HTERT RPE-1 (cell line): ENCODE data around the gene KRT32.

ENCODE experiments used
- in situ Hi-C: fragments of 300-500 bp; cut with MboI; formaldehyde crosslinking; loops from 4 replicates; pipeline ENCODE4 v1.14.3; 2020; ENCODE audit warnings: low sequenced_read_pairs

Gene KRT32

DNA sequence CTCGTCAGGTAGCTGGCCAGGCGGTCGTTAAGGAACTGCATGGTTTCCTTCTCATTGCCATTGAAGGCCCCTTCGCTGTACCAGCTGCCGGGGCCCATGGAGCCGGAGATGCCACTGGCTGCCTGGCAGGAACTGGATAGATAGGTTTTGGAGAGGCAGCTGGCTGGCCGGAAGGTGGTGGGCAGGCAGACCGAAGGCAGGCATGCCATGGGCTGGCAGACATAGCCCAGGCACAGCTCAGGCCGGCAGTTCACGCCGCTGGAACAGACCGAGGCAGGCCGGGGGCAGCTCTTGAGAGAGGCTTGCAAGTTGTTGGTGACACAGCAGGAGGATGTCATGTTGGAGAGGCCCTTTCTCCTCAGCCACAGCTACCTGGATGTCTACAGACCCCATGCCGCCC is at the start of gene KRT32:
Gene KRT32 (minus strand): TSS at position 399 of the 400 bp plus-strand sequence. CDS start 61 bp downstream, at position 338.
- in situ Hi-C loops = no loop called here

DNA sequence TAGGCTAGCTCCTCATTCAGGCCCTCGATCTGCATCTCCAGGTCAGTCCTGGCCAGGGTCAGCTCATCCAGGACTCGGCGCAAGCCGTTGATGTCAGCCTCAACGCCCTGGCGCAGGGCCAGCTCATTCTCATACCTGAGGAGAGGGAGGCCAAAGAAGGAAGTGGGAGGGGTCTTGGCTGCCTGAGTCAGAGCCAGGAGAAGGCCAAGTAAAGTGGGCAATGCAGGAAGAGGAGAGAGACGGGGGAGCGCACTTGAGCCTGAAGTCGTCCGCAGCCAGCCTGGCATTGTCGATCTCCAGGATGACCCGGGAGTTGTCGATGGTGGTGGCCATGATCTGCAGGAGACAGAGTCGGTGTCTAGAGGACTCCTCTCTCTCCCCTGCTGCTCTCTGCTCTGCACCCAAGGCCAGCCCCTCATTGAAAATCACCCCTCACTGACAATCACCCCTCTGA is 49.7 kb upstream of the KRT32 start:
- in situ Hi-C loops = no loop called here

DNA sequence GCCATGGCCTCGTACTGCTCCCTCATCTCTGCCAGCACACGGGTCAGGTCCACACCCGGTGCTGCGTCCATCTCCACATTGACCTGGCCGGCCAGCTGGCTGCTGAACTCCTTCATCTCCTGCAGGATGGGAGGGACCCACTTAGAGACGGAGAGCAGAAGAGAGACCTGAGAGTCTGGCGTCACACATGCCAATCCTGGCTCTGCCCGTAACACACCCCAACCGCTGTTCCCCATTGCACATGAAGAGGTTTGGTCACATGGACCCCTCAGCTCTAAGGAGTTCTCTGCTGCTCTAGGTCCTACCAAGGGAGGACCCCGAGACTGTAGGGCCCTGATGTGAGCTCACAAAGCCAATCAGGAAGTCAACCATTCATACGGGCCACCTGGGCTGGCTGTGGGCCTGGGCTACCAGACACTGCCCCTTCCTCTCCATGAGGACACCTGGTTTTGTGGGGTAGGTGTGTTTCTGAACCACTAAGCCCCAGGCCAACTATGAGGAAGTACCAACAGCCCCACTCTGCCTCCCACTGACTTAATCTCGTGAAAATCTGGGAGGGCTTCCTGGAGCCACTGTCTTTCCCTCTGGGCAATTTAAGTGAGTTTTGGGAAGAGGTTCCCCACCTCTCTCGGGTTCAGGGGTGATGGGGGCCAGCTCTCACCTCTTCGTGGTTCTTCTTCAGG is 49.1 kb upstream of the KRT32 start:
- in situ Hi-C loops = no loop called here

DNA sequence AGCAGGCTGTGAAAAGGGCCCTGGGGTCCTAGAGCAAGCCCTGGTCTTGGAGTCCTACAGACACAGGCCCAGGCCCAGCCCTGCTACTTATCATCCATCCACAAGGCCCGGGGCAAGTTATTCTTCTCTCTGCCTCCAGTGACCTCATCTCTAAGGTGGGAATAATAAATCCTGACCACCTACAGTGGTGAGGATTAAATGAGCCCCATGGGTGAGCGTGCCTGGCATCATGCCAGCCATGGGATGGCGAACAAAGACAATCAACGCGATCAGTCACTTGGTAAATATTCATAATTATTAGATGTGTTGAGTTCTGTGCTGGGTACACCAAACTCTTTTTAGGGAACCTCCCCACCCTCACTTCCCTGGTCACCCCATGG is 46.0 kb upstream of the KRT32 start:
- in situ Hi-C loops = no loop called here

DNA sequence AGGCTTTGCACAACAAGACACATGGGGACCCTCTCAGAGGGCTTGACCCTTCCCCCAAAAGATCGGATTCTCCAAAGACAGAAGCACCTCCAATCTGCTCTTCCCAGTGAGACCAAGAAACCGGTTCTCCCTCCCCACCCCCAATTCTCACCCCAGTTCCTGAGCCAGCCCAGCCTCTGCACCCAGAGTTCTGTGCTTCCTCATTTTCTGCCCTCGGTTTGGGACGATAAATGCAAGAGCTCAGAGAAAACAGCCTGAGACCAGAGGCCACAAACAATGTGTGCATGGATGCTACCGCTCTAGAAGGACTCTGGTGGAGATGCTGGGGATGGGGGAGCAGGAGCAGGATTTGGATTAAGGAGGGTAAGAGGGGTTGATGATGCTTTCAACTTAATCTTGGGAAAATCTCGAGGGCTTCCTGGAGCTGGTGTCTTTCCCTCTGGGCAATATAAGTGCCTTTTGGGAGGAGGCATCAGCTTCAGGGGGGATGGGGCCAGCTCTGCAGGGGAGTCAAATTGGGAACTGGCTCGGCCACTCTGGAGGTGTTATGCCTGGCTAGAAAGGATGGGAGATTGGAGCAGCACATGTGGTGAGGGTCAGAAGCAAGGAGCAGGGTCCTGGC is 45.5 kb upstream of the KRT32 start:
- in situ Hi-C loops = no loop called here

DNA sequence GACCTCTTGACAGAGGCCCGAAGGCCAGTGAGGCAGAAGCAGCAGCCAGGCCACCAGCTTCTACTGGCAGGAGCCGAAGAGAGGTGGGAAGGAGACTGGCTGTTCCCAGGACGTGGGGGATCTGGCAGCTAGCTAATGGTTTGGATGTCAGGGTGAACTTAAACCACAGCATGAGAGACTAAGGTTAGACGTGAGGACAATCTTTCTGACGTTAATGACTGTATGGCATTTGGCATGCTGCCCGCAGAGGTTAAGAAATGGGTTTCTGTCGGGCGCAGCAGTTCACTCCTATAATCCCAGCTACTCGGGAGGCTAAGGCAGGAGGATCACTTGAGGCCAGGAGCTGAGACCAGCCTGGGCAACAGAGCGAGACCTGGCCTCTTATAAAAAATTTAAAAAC is 44.5 kb upstream of the KRT32 start:
- in situ Hi-C loops = no loop called here

- in situ Hi-C loops = no loop called here
Observed at GRCh38 chr17:41511116-41511515, 43.9 kb upstream of the KRT32 start.

GRCh38 chr17:41510251-41511065 is 43.3 kb upstream of the KRT32 start:
- in situ Hi-C loops = no loop called here

DNA sequence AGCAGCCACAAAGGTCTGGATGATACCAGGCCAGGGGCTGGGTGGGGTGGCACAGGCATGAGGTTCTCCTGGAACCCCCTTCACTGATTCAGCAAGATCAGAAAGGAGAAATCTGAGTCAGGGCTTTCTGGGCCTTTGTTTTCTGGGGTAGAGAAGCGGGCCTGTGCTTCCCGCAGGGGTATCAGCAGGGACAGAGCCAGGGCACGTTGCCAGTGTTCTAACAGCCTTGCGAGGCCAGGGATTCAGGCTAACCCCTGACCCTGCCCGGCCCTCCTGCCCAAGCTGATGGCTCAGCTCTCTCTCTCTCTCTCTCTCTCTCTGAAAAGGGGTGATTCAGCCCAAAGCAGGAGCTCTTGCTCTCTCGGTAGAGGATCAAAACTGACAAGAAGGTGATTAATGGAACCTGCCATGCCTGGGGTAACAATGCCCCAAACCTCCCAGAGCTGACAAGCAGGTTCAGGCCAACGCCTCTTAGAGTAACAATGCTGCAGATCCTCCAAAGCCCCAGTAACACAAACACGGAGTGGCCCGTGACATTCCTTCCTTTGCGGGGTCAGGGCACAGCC is 40.2 kb upstream of the KRT32 start:
- in situ Hi-C loops = no loop called here

GRCh38 chr17:41505809-41506767 is 38.9 kb upstream of the KRT32 start:
- in situ Hi-C loops = no loop called here

GRCh38 chr17:41505007-41505808 is 38.0 kb upstream of the KRT32 start, which contains the start of gene KRT13:
TSS of gene KRT13 (minus strand) at chr17:41505612. CDS start at chr17:41505550, 62 bp downstream.
- in situ Hi-C loops = no loop called here

DNA sequence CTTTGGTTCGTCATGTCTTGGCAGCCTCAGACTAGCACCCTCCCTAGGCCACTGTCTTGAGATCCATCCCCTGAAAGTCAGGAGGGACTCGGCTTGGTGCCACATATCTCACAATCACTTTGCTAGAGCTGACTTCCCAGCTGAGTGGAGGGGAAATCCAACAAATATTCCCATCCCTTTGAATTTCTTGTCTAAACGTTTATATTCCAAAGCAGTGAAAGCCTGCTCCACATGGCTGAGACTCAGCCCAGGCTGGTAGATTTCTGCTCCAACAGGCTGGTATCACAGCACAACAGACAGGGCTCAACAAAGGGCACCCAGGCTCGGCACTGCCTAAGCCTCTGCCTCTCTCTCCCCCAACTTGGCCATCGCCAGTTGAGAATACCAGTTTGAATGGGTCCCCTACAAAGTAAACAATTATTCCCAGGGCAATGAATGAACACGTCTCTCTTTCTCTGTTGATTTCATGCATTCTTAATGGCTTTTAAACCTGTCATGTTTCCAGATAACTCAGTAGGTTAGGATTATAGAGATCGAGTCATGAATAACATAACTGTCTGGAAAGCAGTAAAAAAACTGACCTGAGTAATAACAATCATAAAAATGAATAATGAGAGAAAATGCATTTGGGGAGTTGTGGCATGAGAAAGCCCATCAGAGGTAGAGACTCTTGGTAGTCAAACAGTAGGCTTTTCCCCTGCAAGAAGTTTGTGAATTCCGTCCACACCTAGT is 37.2 kb upstream of the KRT32 start:
- in situ Hi-C loops = no loop called here

DNA sequence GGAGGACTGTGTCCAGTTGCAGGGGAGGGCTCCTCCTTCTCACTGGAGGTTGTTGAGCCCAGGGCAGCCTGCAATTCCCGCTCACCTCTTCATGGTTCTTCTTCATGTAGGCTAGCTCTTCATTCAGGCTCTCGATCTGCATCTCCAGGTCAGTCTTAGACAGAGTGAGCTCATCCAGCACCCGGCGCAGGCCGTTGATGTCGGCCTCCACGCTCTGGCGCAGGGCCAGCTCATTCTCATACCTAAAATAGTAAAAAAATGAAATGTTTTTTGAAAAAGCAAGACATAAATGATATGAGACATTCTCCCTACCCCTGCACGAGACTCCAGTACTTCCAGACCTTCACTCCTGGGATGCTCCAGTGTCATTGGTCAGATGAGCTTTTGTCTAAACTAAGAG is 36.0 kb upstream of the KRT32 start:
- in situ Hi-C loops = no loop called here

GRCh38 chr17:41500131-41500911 is 33.1 kb upstream of the KRT32 start:
- in situ Hi-C loops = no loop called here

DNA sequence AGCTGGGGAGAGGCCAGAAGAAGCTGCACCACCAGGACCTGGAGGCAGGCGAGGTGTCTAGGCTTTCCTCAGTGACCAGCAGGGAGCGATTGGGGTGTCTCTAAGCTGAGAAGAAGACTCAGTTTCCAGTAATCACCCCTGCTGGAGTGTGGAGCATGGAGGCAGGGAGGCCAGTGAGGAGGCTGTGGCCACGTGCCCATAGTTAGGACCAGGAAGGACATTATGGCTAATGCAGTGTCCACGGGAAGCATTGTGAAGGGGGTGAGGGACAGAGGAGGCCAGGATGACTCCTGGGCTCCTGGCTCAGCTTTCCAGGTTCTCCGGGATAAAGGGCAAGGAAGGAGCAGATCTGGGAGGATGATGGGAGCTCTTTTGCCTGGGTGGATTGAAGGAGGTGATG is 32.5 kb upstream of the KRT32 start:
- in situ Hi-C loops = no loop called here

DNA sequence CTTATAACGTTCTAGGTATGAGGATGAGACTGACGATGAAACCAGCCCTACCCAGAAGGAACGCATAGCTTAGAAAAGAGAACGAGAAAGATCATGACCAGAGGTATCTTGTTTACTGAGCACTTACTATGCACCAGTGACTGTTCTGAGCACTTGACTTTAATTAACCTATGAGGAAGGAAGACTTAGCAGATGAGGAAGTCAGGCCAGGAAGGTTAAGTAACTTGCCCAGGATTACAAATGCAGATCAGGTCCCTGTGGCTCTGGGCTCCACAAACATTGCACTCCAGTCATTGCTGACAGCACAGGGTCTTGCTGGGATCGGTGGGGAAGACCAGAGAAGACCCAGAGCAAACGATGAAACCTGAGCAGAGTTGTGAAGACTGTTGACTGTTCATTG is 31.1 kb upstream of the KRT32 start:
- in situ Hi-C loops = no loop called here

DNA sequence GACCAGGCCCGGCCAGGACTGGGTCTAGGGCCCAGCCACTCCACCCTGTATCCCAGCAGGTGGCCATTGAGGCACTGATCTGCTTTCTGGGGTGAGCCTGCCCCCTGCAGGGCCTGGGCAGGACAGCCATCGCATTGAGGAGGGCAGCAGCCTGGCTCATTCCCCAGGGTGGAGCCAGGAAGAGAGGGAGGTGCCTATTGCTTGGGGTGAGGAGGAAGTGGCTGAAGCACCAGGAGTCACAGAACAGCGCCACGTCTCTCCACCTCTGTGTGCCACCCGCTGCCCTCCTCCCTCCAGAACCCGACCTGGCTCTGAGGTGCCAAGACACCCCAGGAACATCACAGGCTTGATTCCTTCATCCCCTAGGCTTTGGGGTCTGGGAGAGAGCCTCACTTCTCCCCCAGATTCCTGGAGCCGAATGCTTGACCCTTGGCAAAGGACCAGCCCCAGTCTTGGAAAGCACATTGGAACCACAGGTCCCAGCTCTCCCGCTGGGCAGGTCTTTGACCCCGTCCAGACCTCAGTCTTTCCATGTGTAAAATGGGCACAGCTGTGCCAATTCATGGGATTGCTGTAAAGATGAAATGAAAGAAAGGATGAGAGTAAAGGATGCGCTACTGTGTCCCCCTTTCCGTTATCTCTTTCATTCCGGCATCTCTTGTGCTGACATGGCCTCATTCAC is 29.8 kb upstream of the KRT32 start:
- in situ Hi-C loops = no loop called here
